ENCODE results near the gene ZSCAN32.

Gene ZSCAN32

GRCh38 chr16:3355589-3355988 lies 45.2 kb downstream of the ZSCAN32 start, which contains the start of gene OR2C1:
Gene OR2C1, plus strand, starts transcription at chr16:3355889. Its CDS starts 52 bp downstream, at chr16:3355941.
- no peak for DNase-seq

- DNase-seq, result no peak
These were observed 51.6 kb downstream of the ZSCAN32 start for GRCh38 chr16:3349175-3349574.

- DNase-seq, result no peak
These were observed 52.1 kb downstream of the ZSCAN32 start for GRCh38 chr16:3348547-3349167.

- DNase-seq, result no peak
These were observed 53.2 kb downstream of the ZSCAN32 start for GRCh38 chr16:3347586-3347985.

- DNase-seq, result no peak
These were observed 54.8 kb downstream of the ZSCAN32 start for GRCh38 chr16:3346041-3346440.
